HG03139 (cell line): ENCODE measurements around the gene AMPD1.
A peak's percentile ranks its signal among the peaks of the same experiment; 100 is the strongest.

Experiments used
- ATAC-seq: cut with Tn5 transposase; IDR thresholded peaks from one replicate; pipeline ENCODE4 v1.9.1; 2021; ENCODE audit not compliant: unreplicated experiment

The AMPD1 gene

GRCh38 chr1:114695430-114696058 is at the start of gene AMPD1:
Gene AMPD1, minus strand, starts transcription at chr1:114695546. Its CDS starts 75 bp downstream, at chr1:114695471.
- ATAC-seq: no peak

GRCh38 chr1:114741963-114742746 is 46.8 kb upstream of the AMPD1 start:
- no peak for ATAC-seq

- ATAC-seq: no peak
Observed at GRCh38 chr1:114740331-114740730, 45.0 kb upstream of the AMPD1 start.

- ATAC-seq: no peak
Observed at GRCh38 chr1:114737314-114737849, 42.0 kb upstream of the AMPD1 start.

GRCh38 chr1:114735479-114735878 is 40.1 kb upstream of the AMPD1 start:
- ATAC-seq: no peak

GRCh38 chr1:114729782-114730181 is 34.4 kb upstream of the AMPD1 start:
- ATAC-seq: no peak

GRCh38 chr1:114728553-114728952 is 33.2 kb upstream of the AMPD1 start:
- no peak for ATAC-seq

GRCh38 chr1:114725230-114725629 is 29.9 kb upstream of the AMPD1 start:
- no peak for ATAC-seq

- ATAC-seq: no peak
Observed at GRCh38 chr1:114723915-114724314, 28.6 kb upstream of the AMPD1 start.

GRCh38 chr1:114723457-114723856 is 28.1 kb upstream of the AMPD1 start:
- no peak for ATAC-seq

GRCh38 chr1:114720492-114720891 is 25.1 kb upstream of the AMPD1 start:
- ATAC-seq: no peak

- no peak for ATAC-seq
Observed at GRCh38 chr1:114719424-114719787, 24.1 kb upstream of the AMPD1 start.

- ATAC-seq: no peak
Observed at GRCh38 chr1:114718661-114719423, 23.5 kb upstream of the AMPD1 start.

GRCh38 chr1:114716304-114717170 is 21.2 kb upstream of the AMPD1 start, which contains the start of gene NRAS:
Gene NRAS, minus strand, starts transcription at chr1:114716771. Its CDS starts 611 bp downstream, at chr1:114716160.
- ATAC-seq: peak; percentile 97

- ATAC-seq: no peak
Observed at GRCh38 chr1:114715952-114716303, 20.6 kb upstream of the AMPD1 start.

- ATAC-seq: no peak
Observed at GRCh38 chr1:114712977-114713376, 17.6 kb upstream of the AMPD1 start.

GRCh38 chr1:114710360-114710759 is 15.0 kb upstream of the AMPD1 start:
- ATAC-seq: no peak

GRCh38 chr1:114707604-114708003 is 12.3 kb upstream of the AMPD1 start:
- no peak for ATAC-seq

GRCh38 chr1:114703242-114703641 is 7.9 kb upstream of the AMPD1 start:
- no peak for ATAC-seq

GRCh38 chr1:114702737-114703136 is 7.4 kb upstream of the AMPD1 start:
- no peak for ATAC-seq

- ATAC-seq: no peak
Observed at GRCh38 chr1:114701931-114702330, 6.6 kb upstream of the AMPD1 start.
